GM19397 (cell line): ENCODE measurements around the gene TMEM125.

Experiments
- ATAC-seq: cut with Tn5 transposase; IDR thresholded peaks from one replicate; pipeline ENCODE4 v1.9.1; 2021; ENCODE audit warnings: mild to moderate bottlenecking, moderate library complexity; ENCODE audit not compliant: unreplicated experiment

The TMEM125 gene

DNA sequence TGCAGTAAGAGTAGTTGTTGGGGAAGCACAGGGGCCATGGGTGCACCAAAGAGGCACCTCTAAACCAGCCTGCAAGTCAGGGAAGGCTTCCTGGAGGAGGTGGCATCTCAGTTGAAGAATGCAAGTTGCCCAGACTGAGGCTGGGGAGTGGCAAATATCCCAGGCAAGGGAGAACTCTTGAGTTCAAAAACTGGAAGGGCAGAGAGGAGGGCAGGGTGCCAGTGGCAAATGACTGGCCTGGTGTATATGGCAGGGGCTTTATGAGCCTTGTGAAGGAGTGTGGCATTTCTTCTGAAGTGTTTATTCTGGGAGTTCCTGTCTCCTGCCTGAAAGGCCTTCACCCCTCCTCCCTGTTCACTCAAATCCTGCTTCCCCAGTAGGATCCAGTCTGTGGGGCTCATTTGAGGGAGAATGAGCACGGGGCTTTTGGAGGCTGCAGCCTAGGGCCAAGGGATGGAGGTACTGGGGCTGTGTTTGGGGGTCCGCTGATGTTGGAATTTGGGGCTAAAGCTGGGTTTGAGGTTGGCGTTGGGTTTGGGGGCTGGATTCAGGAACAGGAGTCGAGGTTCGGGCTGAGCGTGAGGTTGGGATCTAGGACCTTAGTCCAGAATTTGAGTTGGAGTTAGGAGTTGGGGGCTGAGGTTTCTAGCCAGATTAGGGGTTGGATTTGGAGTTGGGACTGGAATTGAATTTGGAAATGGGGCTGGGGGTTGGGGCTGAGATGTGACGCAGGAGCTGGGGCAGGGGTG lies at the start of gene TMEM125:
TSS of gene TMEM125 (plus strand) at position 357 of the 749 bp plus-strand sequence. CDS start 2,740 bp downstream, outside the sequence.
- no peak for ATAC-seq

DNA sequence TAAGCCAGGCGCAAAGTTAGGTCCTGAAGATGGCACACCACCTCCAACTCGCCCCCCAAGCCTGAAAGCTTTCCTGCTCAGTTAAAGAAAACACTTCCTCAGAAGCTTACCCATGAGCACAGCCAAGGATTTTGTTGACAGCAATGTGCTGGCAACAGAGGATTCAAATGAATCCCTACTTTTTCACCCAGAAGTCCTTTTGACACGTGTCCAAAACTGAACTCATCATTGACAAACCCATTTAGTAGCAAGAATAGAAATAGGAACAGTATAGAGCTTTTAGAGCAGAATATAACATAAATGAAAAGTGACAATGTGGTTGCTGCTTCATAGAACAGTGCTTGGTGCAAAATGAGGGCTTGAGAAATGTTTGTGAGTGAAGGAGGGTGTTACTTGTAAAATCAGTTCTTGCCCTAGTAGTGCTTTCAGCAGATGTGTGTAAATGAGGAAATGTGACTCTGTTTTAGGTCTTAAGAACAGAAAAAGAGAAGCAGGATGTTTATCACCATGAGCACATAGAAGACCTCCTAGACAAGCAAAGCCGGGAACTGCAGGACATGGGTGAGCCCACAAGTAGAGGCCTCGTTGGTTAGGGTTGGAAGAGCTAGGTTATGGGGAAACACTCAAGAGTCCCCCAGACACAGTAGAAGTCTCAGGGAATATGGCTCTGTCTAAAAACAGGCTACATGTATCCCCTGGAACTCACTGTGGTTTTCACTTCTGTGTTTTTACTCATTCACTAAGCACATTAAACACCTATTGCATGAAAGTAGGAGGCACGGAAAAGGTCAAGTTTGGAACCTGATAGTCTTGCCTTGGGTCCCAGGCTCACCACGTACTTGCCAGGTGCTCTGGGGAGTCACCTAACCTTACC lies 48.6 kb upstream of the TMEM125 start:
- ATAC-seq = peak; percentile 67

DNA sequence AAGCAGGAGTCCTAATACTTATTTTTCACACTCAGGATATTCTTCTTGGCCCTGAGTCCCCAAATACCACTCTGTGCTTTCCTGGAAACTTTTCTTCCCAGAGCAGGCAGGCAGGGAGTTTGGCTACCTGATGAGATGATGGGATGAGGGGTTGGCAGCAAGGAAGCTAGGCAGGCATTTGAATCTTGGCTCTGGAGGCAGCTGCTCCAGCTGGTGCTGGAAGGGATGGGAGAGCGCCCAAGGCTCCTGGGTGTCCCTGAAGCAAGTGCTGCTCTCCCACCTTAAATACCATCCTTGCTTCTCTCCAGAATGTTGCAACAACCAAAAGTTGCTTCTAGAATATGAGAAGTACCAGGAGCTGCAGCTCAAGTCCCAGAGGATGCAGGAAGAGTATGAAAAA lies 48.0 kb upstream of the TMEM125 start:
- ATAC-seq = no peak

DNA sequence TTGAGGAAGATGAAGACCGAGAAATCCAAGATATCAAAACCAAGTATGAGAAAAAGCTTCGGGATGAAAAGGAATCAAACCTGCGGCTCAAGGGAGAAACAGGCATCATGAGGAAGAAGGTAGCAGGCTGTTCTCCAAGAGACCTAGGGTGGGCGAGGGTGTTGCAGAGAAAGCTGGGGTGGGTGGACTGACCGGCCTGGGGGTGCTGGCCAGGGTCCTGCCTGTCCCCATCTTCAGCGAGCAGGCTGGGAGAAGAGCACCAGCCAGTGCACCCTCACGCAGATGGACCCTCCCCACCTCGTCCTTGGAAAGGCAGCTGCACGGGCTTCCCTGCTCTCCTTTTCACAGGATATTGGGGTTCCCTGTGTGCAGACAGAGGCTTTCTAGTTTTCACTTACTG lies 46.9 kb upstream of the TMEM125 start:
- no peak for ATAC-seq

DNA sequence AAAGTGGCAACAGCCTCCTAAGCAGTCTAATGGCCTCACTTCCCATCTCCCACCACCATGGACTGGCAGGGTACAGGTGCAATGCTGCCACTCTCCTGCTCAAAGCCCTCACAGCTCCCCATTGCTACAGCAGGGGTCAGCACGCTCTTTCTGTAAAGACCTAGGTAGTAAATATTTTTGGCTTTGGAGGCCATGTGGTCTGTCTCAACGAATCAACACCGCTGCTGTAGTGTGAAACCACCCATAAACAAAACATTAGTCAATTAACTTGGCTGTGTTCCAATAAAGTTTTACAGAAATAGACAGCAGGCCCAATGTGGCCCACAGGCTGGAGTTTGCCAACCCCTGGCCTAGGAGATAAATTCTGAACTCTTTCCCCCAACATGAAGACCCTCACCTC lies 44.6 kb upstream of the TMEM125 start:
- no peak for ATAC-seq

DNA sequence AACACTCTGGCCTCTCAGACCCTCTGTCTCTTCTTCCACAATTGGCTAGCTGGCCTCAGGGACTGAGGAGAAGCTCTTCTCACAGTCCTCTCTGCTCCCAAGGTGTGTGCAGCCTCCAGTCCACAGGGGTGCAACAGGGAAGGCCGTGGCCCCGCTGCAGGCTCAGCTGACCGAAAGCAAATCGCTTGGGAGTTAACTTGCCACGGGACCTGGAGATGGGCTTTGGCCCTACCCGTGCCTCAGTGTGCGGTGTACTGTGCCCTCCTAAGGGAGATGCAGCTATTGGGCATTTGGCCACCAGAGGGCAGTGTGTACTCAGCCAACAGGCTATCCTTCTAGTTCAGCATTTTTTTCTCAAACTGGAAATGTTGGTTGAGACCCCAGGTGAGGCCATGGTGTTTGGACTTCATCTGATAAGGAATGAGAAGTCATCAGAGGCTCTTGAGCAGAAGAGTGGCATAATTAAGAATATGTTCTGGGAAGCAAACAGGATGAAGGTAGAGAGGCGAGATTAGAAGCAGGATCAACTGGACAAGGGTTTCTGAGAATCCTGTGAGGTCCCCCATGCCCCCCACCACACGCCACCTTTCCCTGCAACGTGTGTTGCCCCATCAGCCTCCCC lies 42.5 kb upstream of the TMEM125 start:
- ATAC-seq = peak; percentile 58

DNA sequence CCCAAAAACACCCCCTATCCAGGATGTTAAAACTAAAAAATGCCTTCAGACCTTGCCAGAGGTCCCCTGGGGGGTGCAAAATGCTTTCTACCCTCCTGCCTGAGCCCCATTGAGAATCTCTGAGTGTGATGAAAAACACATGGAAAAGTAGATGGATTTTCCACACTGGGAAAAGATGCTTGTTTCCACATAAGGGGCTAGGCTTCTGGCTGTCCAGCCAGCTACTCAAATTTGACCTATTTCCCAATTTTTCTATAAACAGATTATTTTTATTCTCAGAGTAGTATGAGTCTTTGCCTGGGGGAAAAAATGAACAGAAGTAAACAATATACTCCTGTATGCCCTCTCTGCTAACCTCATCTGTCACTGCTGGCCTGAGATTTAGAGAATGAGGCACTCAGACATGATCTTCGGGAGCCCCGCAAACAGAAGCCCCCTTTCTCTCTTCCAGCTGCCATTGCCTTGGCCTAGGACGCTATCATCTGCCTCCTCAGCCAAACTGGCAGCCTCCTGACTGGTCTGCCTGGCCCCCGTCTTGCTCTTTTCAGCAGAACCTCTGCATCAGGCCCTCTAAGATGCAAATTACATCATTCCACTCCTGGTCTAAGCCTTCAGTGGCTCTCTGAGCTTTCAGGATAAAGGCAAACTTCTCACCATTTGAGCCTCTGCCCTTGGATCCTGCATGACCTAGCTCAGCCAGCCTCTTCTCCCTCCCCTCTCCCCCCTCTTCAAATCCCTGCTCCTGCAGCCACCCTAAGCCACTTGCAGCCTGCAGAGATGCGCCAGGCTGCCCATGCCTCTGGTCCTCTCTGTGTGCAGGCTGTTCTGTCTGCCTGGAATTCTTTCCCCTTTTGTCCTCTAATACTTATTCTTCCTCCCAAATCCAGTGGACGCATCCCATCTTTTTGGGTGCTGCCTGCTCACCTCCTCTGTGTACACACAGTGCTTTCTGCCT lies 39.7 kb upstream of the TMEM125 start:
- ATAC-seq = no peak

DNA sequence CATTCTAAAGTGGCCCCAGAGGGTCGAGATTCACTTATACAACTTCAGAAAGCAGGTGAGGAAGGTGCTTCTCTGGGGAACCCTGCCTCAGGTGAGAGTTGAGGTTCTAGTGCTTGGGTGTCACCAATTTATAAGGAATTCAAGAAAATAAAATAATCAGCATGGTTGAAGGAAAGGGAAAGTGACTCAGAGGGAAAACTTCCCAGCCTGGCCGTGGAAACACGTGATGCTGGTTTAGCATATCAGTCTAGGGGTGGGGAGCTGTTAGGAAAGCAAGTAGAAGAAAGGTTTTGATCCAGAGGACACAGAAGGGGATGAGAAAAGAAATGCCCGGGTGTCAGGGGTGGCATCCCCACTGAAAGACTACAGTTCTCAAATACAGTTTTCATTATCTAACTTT lies 37.7 kb upstream of the TMEM125 start:
- ATAC-seq = no peak

DNA sequence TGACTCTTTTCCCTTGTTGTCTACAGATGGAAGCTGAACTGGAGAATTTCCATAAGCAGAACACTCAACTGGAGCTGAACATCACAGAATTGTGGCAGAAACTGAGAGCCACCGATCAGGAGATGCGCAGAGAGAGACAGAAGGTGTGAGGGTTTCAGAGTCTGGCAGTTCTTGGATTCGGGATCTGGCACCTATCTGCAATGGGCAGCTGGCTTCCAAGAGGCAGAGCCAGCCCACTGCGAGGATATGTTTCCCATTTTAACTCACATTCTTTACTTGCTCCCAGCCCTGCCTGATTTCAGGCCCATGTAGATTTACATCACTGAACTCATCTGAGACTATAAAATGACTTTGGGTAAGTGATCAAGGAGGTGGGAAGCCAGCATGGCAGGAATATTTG lies 37.3 kb upstream of the TMEM125 start:
- ATAC-seq = no peak

DNA sequence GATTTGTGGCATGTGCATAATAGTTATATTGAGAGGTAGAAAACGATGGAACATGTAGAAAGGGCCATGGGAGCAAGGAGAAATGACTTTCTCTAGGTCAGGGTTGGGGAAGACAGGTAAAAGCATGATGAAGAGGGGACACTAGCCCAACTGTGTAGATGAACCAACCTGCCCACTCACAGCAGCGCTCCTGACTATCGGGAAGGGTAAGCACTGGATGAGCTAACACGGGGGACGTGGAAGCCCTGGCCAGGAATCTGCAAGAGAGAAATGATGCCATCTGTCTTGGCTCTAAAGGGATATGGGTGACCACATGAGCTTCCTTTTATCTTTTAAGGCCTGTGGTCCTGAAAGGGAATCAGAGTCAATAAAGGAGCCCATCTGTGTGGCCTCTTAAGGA lies 36.2 kb upstream of the TMEM125 start:
- no peak for ATAC-seq

DNA sequence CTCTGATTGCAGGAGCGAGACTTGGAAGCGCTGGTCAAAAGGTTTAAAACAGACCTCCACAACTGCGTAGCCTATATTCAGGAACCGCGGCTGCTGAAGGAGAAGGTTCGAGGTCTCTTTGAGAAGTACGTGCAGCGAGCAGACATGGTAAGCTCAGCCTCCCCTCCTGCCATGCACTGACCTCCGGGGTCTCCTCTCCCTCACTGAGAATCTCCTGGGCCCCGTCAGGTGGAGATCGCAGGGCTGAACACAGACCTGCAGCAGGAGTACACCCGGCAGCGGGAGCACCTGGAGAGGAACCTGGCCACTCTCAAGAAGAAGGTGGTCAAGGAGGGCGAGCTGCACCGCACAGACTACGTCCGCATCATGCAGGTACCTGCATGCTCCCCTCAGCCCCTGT lies 35.5 kb upstream of the TMEM125 start:
- ATAC-seq = no peak

DNA sequence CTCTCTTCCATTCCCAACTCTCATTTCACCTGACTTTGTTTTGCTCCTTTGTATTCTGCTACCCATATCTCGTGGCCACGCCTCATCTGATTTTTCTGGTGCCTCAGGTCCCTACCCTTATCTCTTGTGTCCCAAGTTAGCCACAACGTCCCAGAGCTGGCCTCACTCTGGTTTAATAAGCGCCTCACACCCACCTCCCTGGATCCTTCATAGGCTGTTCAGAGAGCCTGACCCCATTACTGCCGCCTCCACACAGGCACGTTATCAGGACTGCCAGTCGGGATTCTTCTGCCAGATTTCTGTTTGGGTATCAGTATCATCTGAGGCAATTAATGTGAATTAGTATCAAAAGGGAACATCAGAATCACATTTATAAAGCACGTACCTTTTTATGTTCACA lies 34.7 kb upstream of the TMEM125 start:
- ATAC-seq = no peak

DNA sequence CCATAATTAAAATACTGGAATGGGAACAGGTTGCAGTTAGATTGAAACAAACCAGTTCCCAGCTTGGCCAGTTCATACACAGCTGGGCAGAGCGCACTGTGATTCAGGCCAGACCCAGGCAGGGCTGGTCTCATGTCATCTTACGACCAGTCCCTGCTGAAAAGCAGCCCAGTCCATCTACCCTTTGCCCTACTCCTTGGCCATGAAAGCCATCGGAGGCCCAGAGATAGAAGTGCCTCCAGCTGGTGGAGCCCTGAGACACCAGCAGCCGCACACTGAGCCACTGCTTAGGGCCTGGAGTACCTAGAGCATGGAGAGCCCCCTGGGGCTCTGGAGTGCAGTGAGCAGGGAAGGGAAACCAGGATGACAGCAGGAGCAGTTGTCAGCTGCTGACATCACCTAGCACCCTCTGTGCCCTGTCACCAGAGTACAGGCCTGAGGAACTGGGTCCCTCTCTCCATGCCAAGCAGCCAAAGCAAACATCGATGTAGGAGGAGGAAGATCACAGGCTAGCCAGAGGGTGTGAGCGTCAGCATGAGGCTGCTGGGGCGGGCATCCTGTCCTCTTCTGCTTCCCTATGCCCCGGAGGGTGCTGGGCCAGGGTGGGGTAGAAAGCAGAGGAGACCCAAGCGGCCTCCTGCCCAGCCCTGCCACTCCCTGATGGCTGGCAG lies 34.2 kb upstream of the TMEM125 start:
- ATAC-seq = no peak

DNA sequence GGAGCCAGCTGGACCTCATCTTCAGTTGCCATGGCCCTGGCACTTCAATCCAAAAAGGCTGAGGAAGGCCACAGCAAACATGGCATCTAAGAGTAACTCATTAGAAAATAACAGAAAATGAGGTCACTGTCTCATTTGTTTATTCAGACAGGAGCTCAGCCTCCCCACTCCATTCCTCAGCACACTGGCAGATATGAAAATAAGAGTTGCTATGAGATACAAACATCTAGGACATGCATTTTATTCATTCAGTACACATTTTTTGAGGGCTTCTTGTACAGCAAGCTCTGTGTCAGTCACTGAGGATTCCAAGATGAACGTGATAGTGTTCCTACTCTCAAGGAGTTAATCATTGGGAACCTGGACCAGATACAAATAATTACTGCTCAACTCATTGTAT lies 32.7 kb upstream of the TMEM125 start:
- ATAC-seq = no peak

DNA sequence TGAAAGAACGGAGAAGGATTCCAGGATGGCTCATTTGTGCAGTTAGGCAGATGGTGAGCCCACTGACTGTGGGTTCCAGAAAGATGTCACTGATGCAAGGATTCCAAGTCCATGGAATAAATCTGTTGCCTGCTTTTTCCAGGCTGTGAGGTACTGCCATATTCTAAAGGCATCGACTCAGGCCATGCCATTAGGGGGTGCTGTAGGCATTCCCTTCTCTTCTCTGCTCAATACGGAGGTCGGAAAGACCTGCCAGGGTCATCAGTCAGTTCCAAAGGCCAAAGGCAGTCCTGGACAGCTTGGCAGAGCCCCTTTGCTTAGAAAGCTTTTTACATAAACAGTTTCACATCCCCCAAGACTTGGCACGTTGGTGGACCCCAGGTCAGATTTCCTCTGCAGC lies 31.7 kb upstream of the TMEM125 start:
- no peak for ATAC-seq

DNA sequence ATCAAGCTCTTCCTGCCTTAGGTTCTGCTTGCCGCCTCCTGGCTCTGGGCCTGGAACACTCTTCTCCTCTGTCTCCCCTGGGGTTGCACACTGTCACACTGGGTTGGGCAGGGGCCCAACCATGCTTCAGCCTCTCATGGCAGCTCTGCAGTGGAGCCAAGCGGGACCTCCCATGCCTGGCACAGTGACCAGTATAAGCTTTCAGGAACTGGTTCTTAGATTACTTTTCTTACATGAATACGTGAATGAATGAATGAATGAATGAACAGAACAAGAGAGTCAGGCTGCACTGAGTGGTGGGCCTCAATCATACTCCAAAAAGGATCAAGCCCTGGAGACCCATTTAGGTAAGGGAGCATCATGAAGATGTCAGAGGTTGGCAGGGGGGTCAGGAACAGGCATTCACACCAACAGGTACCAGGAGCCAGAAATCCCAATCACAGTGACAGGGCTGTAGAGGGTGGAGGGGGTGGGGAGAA lies 30.8 kb upstream of the TMEM125 start:
- ATAC-seq = no peak

DNA sequence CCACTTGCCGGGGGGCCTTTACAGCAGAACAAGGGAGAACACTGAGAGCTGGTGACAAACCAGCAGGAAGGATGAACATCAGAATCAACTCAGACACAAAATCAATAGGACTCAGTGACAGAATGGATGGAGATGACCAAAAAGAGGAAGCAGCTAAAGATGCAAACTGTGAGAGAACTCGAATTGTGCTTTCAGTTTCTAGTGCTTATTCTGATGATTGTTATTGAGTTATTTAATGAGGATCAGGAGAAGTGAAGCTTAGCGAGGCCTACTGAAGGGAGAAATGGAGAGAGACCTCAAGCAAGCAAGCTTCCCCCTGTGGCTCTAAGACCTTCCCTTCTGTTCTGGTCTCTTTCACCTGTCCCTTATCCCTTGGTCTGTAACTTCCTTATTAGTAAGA lies 30.3 kb upstream of the TMEM125 start:
- ATAC-seq = no peak

DNA sequence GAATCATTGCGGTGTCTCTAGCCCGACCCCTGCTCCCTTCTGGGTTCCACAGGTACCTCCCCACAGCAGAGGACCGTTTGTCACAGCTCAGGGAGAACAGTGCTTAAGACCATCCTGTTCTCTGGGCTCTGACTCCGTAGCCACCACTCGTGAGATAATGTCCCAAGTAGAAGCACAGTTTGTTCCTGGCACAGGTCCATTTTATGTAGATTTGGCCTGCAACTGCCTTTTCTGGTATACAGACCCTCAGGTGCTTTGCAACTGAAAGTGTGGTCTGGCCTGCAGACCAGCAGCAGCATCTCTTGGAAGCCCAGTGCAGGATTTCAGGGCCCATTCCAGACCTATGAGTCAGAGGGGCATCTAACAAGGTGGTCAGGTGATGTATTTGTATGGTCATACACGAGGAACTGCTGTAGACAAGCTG lies 28.4 kb upstream of the TMEM125 start:
- no peak for ATAC-seq

DNA sequence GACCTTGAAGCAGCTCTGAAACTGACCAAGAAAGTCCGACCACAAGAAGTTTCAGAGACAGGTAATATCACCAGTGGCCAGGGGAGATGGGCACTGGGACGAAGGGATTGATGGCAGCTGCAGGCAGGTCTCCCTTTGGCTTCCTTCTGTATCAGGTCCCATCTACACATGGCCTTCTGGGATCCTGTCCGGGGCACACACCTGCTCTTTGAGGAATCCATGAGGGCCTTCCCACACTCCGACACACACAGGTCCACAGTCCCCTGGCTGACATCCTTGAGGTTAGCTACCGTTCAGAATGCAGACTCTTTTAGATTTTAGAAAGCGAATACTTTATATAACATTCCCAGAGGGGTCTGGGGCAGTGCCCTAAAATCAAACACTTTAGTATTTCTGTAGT lies 26.5 kb upstream of the TMEM125 start:
- no peak for ATAC-seq
